Immature natural killer cell (primary cell): ENCODE measurements around the gene ST7L. TPM values are rescaled to one million over a fixed set of nuclear protein-coding genes. Genes with fewer than 3 reads are reported as not detected.

Experiments
- polyA plus RNA-seq, 3 donors: library from polyadenylated mRNA; unstranded; fragments of 300-500 nt; fragmentation: Illumina TruSeq; gene quantifications; one replicate each; pipeline ENCODE4 v1.2.3, GENCODE V29; 2021

Gene ST7L
- polyA plus RNA-seq, 3 donors from 2014 or later = 8.4 to 15.2 (median 11.4) TPM

Other genes starting within 250 kb of the ST7L start
- gene CTTNBP2NL, start 222.9 kb downstream of the ST7L start, polyA plus RNA-seq = under 1 TPM in 1 of 3 donors, not detected in 2; 0.03 TPM
- gene WNT2B, start 110.2 kb downstream of the ST7L start, polyA plus RNA-seq = under 1 TPM in 1 of 3 donors, not detected in 2; 0.03 TPM
- gene CAPZA1, start 691 bp upstream of the ST7L start, polyA plus RNA-seq = 100 to 1,000 TPM; 199 to 264 (median 207) TPM
- gene MOV10, start 55.5 kb upstream of the ST7L start, polyA plus RNA-seq = 10 to 100 TPM; 20.6 to 52.7 (median 22.8) TPM
- 100 to 1,000 TPM; 444 to 613 (median 572) TPM for gene RHOC, start 88.0 kb upstream of the ST7L start, polyA plus RNA-seq
- gene PPM1J, start 96.2 kb upstream of the ST7L start, polyA plus RNA-seq = under 1 TPM in 1 of 3 donors, not detected in 2; 0.19 TPM